Fibroblast of lung (primary cell): ENCODE results near the gene ANKLE2. TPM values are rescaled to one million over a fixed set of nuclear protein-coding genes. Genes with fewer than 3 reads are reported as not detected.

Source experiments
- DNase-seq, 2 donors: peaks; one replicate each; pipeline versions ENCODE4 v3.0.0 to v3.0.0-alpha.2; 2010; ENCODE audit warnings: low read depth in 2 of 2
- H2AFZ ChIP-seq: 2 replicates; pipeline ENCODE4 v1.5.1; 2012; ENCODE audit warnings: low read length, control low read depth, inconsistent platforms
- H3K27ac ChIP-seq: 2 replicates; pipeline ENCODE4 v1.5.1; 2011; ENCODE audit warnings: low read length, control low read depth; ENCODE audit not compliant: insufficient read depth
- H3K27me3 ChIP-seq: 2 replicates; pipeline ENCODE4 v1.5.1; 2011; ENCODE audit warnings: mild to moderate bottlenecking, low read length; ENCODE audit not compliant: control insufficient read depth, insufficient read depth
- H3K36me3 ChIP-seq: 2 replicates; pipeline ENCODE4 v1.5.1; 2011; ENCODE audit warnings: low read length; ENCODE audit not compliant: control insufficient read depth, insufficient read depth
- H3K4me1 ChIP-seq: 2 replicates; pipeline ENCODE4 v1.5.1; 2011; ENCODE audit warnings: low read length; ENCODE audit not compliant: control insufficient read depth, insufficient read depth; ENCODE audit errors: extremely low read depth
- H3K4me2 ChIP-seq: 2 replicates; pipeline ENCODE4 v1.5.1; 2011; ENCODE audit warnings: low read length, control low read depth; ENCODE audit not compliant: insufficient read depth; ENCODE audit errors: extremely low read depth
- H3K4me3 ChIP-seq, 4 experiments: fragments of 200-600 bp in 1 of 4; sonication (generic) in 1 of 4; replicated peaks in 1 of 4; 2 replicates each; pipeline ENCODE4 v1.5.1; 2011 to 2016; ENCODE audit warnings: low read length in 4 of 4, low read depth in 3 of 4, mild to moderate bottlenecking in 3 of 4, control low read depth in 2 of 4, inconsistent platforms in 1 of 4, mixed read lengths in 1 of 4; ENCODE audit not compliant: insufficient read depth in 1 of 4; ENCODE audit errors: control extremely low read depth in 1 of 4
- H3K79me2 ChIP-seq: 2 replicates; pipeline ENCODE4 v1.5.1; 2012; ENCODE audit warnings: mild to moderate bottlenecking, low read length, inconsistent platforms; ENCODE audit not compliant: control insufficient read depth, insufficient read depth
- H3K9ac ChIP-seq: 2 replicates; pipeline ENCODE4 v1.5.1; 2011; ENCODE audit warnings: mild to moderate bottlenecking, low read length, control low read depth; ENCODE audit not compliant: insufficient read depth
- H3K9me3 ChIP-seq: 2 replicates; pipeline ENCODE4 v1.5.1; 2012; ENCODE audit warnings: low read depth, low read length; ENCODE audit not compliant: control insufficient read depth, insufficient read depth
- H4K20me1 ChIP-seq: 2 replicates; pipeline ENCODE4 v1.5.1; 2011; ENCODE audit warnings: low read length; ENCODE audit not compliant: control insufficient read depth, insufficient read depth; ENCODE audit errors: extremely low read depth
- EZH2 ChIP-seq: IDR thresholded peaks from 2 replicates; pipeline ENCODE4 v1.5.1; 2012; ENCODE audit warnings: low read length, control low read depth, mild to moderate bottlenecking; ENCODE audit errors: missing control alignments
- polyA plus RNA-seq, 2 donors: library from polyadenylated mRNA; depleted of rRNA in 1 of 2; stranded (reverse) in 1 of 2; unstranded in 1 of 2; fragments of >200 nt; gene quantifications; 2 replicates each; pipeline ENCODE4 v1.2.1, GENCODE V29; 2011 to 2012; ENCODE audit warnings: missing spikeins in 1 of 2
- total RNA-seq: library from RNA; depleted of rRNA; stranded (reverse); fragments of >200 nt; gene quantifications from 2 replicates; pipeline ENCODE4 v1.2.1, GENCODE V29; 2014
- TF ChIP-seq, protein P1 (sequence below), 2 donors: IDR thresholded peaks in 1 of 2; conservative IDR thresholded peaks in 1 of 2; 1 replicate in 1 of 2; 2 replicates in 1 of 2; pipeline ENCODE4 v1.5.1; 2011 to 2012; ENCODE audit warnings: low read length in 2 of 2, control low read depth in 1 of 2, inconsistent platforms in 1 of 2, low read depth in 1 of 2, mild to moderate bottlenecking in 1 of 2

Gene ANKLE2
- total and polyA plus RNA-seq, 2 donors (not counting 1 experiment from before 2014, with no cell fraction given): 55.8 to 55.9 TPM

DNA sequence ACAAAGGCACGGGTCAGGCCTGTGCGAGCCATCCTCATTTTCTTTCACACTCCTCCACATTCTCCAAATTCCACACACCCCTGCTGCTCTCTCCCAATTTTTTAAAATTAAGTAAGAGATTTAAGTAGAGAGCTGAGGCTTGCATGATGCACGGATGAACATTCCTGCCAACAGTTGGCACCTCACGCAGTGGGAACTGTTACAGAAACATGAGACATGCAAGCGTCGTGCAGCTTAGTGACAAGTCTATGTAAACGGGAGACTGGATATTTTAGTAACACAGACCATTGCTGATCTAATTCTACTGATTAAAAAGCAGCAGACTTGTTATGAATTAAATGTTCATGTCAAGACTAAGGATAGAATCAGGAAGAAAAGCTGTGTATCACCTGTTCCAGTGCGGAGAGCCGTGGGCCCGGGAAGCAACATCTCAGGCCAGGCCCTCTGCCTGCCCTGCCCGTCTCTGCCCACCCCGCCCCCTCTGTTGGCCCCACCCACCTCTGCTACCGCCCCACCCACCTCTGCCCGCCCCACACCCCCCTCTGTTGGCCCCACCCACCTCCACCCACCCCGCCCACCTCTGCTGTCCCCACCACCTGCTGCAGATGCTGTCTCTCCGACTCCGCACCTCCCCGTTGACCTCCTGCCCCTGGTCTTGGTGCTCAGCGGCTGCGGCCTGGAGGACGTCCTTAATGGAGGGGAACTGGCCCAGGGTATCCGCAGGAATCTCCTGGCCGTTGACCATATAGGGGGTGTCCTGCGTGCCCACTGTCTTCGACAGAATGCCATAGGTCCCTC lies 45.9 kb upstream of the ANKLE2 start:
- Histone ChIP-seq H3K27ac (no peak overlapping the region), H4K20me1 (no peaks in the 10 kb centered on the region), H3K4me3 (no peak overlapping the region), H3K4me2 (no peak overlapping the region), H3K79me2 (peaks cover 35% of the 10 kb centered on the region), H3K9me3 (no peaks in the 10 kb centered on the region), H2AFZ (no peak overlapping the region), H3K36me3 (peaks cover 37% of the 10 kb centered on the region), H3K4me1 (peaks cover 2% of the 10 kb centered on the region), H3K27me3 (no peaks in the 10 kb centered on the region), H3K9ac (no peak overlapping the region)
- TF ChIP-seq, protein P1, sequence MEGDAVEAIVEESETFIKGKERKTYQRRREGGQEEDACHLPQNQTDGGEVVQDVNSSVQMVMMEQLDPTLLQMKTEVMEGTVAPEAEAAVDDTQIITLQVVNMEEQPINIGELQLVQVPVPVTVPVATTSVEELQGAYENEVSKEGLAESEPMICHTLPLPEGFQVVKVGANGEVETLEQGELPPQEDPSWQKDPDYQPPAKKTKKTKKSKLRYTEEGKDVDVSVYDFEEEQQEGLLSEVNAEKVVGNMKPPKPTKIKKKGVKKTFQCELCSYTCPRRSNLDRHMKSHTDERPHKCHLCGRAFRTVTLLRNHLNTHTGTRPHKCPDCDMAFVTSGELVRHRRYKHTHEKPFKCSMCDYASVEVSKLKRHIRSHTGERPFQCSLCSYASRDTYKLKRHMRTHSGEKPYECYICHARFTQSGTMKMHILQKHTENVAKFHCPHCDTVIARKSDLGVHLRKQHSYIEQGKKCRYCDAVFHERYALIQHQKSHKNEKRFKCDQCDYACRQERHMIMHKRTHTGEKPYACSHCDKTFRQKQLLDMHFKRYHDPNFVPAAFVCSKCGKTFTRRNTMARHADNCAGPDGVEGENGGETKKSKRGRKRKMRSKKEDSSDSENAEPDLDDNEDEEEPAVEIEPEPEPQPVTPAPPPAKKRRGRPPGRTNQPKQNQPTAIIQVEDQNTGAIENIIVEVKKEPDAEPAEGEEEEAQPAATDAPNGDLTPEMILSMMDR (conservative IDR thresholded peaks at IDR 0.05 in 1 of 2, IDR thresholded peaks at IDR 0.05 in 1 of 2; ENCODE audit: low read depth in 1 of 2, low read length in 2 of 2): no peak
- TF ChIP-seq EZH2: no peak
- no peak for DNase-seq

DNA sequence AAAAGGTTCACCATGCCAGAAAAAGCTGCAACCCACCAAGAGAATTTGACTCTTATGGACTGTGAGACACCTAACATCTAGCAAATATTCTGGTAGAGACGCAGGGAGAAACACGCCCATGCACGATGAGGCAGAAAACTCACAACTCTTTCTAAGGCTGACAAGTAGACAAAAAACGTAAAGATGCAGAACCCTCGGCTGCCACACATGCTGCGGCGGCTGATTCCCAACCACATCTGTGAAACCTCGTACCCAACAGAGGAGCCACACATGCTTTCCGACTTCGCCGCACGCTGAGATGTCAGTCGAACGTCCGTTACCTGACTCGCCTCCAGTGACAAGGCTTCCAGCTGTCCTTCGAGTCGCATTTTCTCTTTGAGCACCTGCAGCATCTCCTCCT lies 45.2 kb upstream of the ANKLE2 start:
- Histone ChIP-seq H3K4me3 (no peak overlapping the region), H3K9ac (no peak overlapping the region), H3K27ac (no peak overlapping the region), H3K36me3 (peaks cover 38% of the 10 kb centered on the region), H4K20me1 (no peaks in the 10 kb centered on the region), H3K4me1 (no peaks in the 10 kb centered on the region), H2AFZ (no peak overlapping the region), H3K9me3 (no peaks in the 10 kb centered on the region), H3K4me2 (no peak overlapping the region), H3K27me3 (no peaks in the 10 kb centered on the region), H3K79me2 (peaks cover 35% of the 10 kb centered on the region)
- DNase-seq: no peak
- TF ChIP-seq, protein P1 (conservative IDR thresholded peaks at IDR 0.05 in 1 of 2, IDR thresholded peaks at IDR 0.05 in 1 of 2; ENCODE audit: low read depth in 1 of 2, low read length in 2 of 2): no peak
- TF ChIP-seq EZH2: no peak

DNA sequence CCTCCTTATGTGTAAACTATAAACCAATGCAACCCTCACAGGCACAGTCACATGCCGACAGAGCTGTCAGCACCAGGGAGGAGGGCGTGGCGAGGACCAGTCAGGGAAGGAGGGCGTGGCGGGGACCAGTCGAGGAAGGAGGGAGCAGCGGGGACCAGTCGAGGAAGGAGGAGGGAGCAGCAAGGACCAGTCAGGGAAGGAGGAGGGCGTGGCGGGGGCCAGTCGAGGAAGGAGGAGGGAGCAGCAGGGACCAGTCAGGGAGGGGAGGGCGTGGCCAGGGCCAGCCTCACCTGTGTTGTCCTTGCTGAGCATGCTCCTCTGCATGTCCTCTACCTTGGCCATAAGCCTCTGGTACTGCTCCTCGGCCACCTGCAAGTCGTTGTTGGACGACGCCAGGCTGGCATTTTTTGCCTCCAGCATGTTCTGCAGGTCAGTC lies 42.8 kb upstream of the ANKLE2 start:
- TF ChIP-seq, protein P1 (conservative IDR thresholded peaks at IDR 0.05 in 1 of 2, IDR thresholded peaks at IDR 0.05 in 1 of 2; ENCODE audit: low read depth in 1 of 2, low read length in 2 of 2): no peak
- no peak for TF ChIP-seq EZH2
- no peaks in the 10 kb centered on the region for H3K4me1 ChIP-seq
- H3K27ac ChIP-seq: no peak overlapping the region
- H3K9me3 ChIP-seq: no peaks in the 10 kb centered on the region
- H3K27me3 ChIP-seq: no peaks in the 10 kb centered on the region
- H3K9ac ChIP-seq: no peak overlapping the region
- H2AFZ ChIP-seq: no peak overlapping the region
- peaks cover 1% of the 10 kb centered on the region for H4K20me1 ChIP-seq
- H3K79me2 ChIP-seq: peaks cover 37% of the 10 kb centered on the region
- no peak overlapping the region for H3K4me3 ChIP-seq
- H3K4me2 ChIP-seq: no peak overlapping the region
- DNase-seq: no peak
- H3K36me3 ChIP-seq: peaks cover 51% of the 10 kb centered on the region
